Posterior vena cava (tissue), 2 donors: ENCODE data around the gene SH3GL1. TPM values are rescaled to one million over a fixed set of nuclear protein-coding genes. Genes with fewer than 3 reads are reported as not detected.

Experiments used
- microRNA-seq, 2 donors: library from miRNA; unstranded; fragments of <30 nt; microRNA quantifications; one replicate each; pipeline ENCODE4 v1.2.0, GENCODE V29; 2020 to 2021; ENCODE audit warnings: borderline microRNAs expressed in 2 of 2
- total RNA-seq, 2 donors: library from RNA; stranded (reverse); fragmentation: NEBNext Ultra II Directional; extraction: Animal tissue kit (Norgen Biotek cat#: 25700); gene quantifications; one replicate each; pipeline ENCODE4 v1.2.1, GENCODE V29; 2021
- donor health status: DM: yes; HTN: yes; CAD: no.
- donor health status: DM: yes; HTN: yes; CAD: no.

SH3GL1 gene
- total RNA-seq, 2 donors from 2014 or later = 77.5 to 88.8 TPM

Small RNA genes lying within 50 kb of the gene (microRNA-seq; reads per million reads assigned to microRNA genes)
- gene MIR4746 = 0 to 0.26 reads per million in 2 donors

Other genes with a start within 250 kb of the SH3GL1 start
- gene CREB3L3, start 246.9 kb downstream of the SH3GL1 start, total RNA-seq = not detected
- 10 to 100 TPM; 16.4 to 18.4 TPM for gene SIRT6, start 218.0 kb downstream of the SH3GL1 start, total RNA-seq
- under 1 TPM; 0.69 to 1.00 TPM for gene ANKRD24, start 217.9 kb downstream of the SH3GL1 start, total RNA-seq
- 1 to 10 TPM; 2.0 to 4.6 TPM for gene EBI3, start 171.0 kb downstream of the SH3GL1 start, total RNA-seq
- gene YJU2, start 153.5 kb downstream of the SH3GL1 start, total RNA-seq = 10 to 100 TPM; 12.3 to 12.8 TPM
- gene SHD, start 121.3 kb downstream of the SH3GL1 start, total RNA-seq = not detected
- under 1 TPM in 1 of 2 donors, not detected in 1; 0.38 TPM for gene TMIGD2, start 98.2 kb downstream of the SH3GL1 start, total RNA-seq
- not detected for gene FSD1, start 95.9 kb downstream of the SH3GL1 start, total RNA-seq
- 1 to 10 TPM; 2.1 to 2.7 TPM for gene STAP2, start 61.7 kb downstream of the SH3GL1 start, total RNA-seq
- gene MPND, start 57.0 kb downstream of the SH3GL1 start, total RNA-seq = 10 to 100 TPM; 11.2 to 12.1 TPM
- gene CHAF1A, start 2.1 kb upstream of the SH3GL1 start, total RNA-seq = 1 to 10 TPM; 6.0 to 9.5 TPM
- gene UBXN6, start 57.2 kb upstream of the SH3GL1 start, total RNA-seq = 10 to 100 TPM; 85.1 to 85.5 TPM
- gene HDGFL2, start 71.8 kb upstream of the SH3GL1 start, total RNA-seq = 10 to 100 TPM; 24.6 to 28.1 TPM
- gene PLIN4, start 117.9 kb upstream of the SH3GL1 start, total RNA-seq = 10 to 100 TPM; 21.4 to 25.2 TPM
- 1 to 10 TPM; 2.2 to 2.8 TPM for gene PLIN5, start 134.7 kb upstream of the SH3GL1 start, total RNA-seq
- 1 to 10 TPM; 1.4 to 1.9 TPM for gene LRG1, start 139.5 kb upstream of the SH3GL1 start, total RNA-seq
- gene SEMA6B, start 159.1 kb upstream of the SH3GL1 start, total RNA-seq = 10 to 100 TPM; 13.7 to 19.4 TPM
- gene TNFAIP8L1, start 239.0 kb upstream of the SH3GL1 start, total RNA-seq = 1 to 10 TPM; 5.7 to 6.1 TPM